Measurements from ENCODE around the gene CHD9. TPM values are rescaled to one million over a fixed set of nuclear protein-coding genes. Genes with fewer than 3 reads are reported as not detected.
A peak's percentile ranks its signal among the peaks of the same experiment; 100 is the strongest.

CHD9 gene
- total and polyA plus RNA-seq, 9 of the 15 experiments (the other 6 are each of a cell fraction or from before 2014, with no cell fraction given): 29.0 to 69.3 (median 40.6) TPM

DNA sequence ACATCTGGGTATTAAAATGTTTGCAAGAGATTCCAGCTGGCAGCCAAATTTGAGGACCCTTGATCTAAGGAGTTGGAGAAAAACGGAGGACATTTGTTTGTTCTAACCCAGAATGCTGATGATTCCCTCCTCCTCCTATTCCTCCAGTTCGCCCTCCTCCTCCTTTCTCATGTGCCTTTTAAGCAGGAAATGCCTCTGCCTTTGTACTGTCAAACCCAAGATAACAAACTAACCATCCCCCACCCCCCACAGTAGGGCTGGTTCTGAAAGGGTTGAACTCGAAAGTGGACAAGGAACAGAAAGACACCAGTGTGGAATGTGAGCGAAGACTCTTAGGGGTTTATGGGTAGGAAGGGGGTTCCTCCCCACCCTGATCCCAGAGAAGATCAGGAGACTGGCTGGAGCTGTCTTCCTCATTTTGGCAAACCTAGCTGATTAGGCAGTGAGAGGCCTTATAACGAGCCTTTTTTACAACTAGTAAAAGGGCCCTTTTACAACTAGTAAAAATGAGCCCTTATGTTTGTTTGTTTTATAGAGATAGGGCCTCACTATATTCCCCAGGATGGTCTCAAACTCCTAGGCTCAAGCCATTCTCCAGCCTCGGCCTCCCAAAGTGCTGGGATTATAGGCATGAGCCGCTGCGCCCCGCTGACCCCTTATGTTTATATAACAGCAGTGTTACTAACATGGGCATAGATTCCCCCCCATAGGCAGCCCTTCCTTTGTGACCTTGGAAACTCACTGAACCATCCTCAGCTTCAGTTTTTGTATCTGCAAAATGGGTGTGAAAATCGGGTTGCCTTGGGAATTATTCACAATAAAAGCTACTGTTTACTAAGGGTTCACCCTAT lies 975 bp downstream of the CHD9 start (continued):
- peak; percentile 82 for TF ChIP-seq TBP (optimal IDR thresholded peaks at IDR 0.05; ENCODE audit: low read depth, low read length)
- no peak for TF ChIP-seq DNMT1 (IDR thresholded peaks at IDR 0.05)
- TF ChIP-seq, protein P1, sequence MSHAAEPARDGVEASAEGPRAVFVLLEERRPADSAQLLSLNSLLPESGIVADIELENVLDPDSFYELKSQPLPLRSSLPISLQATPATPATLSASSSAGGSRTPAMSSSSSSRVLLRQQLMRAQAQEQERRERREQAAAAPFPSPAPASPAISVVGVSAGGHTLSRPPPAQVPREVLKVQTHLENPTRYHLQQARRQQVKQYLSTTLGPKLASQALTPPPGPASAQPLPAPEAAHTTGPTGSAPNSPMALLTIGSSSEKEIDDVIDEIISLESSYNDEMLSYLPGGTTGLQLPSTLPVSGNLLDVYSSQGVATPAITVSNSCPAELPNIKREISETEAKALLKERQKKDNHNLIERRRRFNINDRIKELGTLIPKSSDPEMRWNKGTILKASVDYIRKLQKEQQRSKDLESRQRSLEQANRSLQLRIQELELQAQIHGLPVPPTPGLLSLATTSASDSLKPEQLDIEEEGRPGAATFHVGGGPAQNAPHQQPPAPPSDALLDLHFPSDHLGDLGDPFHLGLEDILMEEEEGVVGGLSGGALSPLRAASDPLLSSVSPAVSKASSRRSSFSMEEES (CRISPR knock-in tag; IDR thresholded peaks at IDR 0.05): no peak
- TF ChIP-seq RNF2 (IDR thresholded peaks at IDR 0.05): peak; percentile 64; the same call in 1 of the 2 replicates
- TF ChIP-seq SMAD4 (CRISPR knock-in tag; conservative IDR thresholded peaks at IDR 0.05): 0 out of 2 replicates have a peak, but pooled peaks have one; percentile 8
- TF ChIP-seq NCOR1 (IDR thresholded peaks at IDR 0.05): peak; percentile 66
- 0 out of 2 replicates have a peak, but pooled peaks have one; percentile 29 for TF ChIP-seq GATA2 (CRISPR knock-in tag; IDR thresholded peaks at IDR 0.05)
- TF ChIP-seq HNRNPH1 (optimal IDR thresholded peaks at IDR 0.05; ENCODE audit: low read depth, low read length): no peak
- no peak for TF ChIP-seq U2AF2 (optimal IDR thresholded peaks at IDR 0.05; ENCODE audit: low read depth, low read length)
- TF ChIP-seq, protein P2, sequence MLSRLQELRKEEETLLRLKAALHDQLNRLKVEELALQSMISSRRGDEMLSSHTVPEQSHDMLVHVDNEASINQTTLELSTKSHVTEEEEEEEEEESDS (CRISPR knock-in tag; IDR thresholded peaks at IDR 0.05): no peak
- TF ChIP-seq MAZ (CRISPR knock-in tag; conservative IDR thresholded peaks at IDR 0.05 in 1 of 2, IDR thresholded peaks at IDR 0.05 in 1 of 2): peak; percentile 9 to 26; a peak in 2 of 4 replicates
- no peak for TF ChIP-seq ZNF224 (CRISPR knock-in tag; IDR thresholded peaks at IDR 0.05)
- TF ChIP-seq HDAC3 (IDR thresholded peaks at IDR 0.05; ENCODE audit: borderline replicate concordance, partially characterized antibody): peak; percentile 25
- peak; percentile 27; the same call in 1 of the 2 replicates for TF ChIP-seq SUPT5H (IDR thresholded peaks at IDR 0.05)
- TF ChIP-seq COPS2 (conservative IDR thresholded peaks at IDR 0.05): no peak
- TF ChIP-seq BCOR (IDR thresholded peaks at IDR 0.05): no peak; the same call in none of the 2 replicates
- TF ChIP-seq POLR2G (IDR thresholded peaks at IDR 0.05; ENCODE audit: low read depth, low read length): no peak
- peak; percentile 66; the same call in 1 of the 2 replicates for TF ChIP-seq GATAD2B (IDR thresholded peaks at IDR 0.05; ENCODE audit: borderline replicate concordance)
- peak in 1 of 2 experiments; percentile 80; a peak in 2 of 4 replicates for TF ChIP-seq RCOR1 (IDR thresholded peaks at IDR 0.05; ENCODE audit: borderline replicate concordance in 1 of 2, low read depth in 2 of 2, low read length in 2 of 2)
- peak; percentile 7; the same call in 1 of the 2 replicates for TF ChIP-seq NFIC (IDR thresholded peaks at IDR 0.05)
- TF ChIP-seq, protein P3, sequence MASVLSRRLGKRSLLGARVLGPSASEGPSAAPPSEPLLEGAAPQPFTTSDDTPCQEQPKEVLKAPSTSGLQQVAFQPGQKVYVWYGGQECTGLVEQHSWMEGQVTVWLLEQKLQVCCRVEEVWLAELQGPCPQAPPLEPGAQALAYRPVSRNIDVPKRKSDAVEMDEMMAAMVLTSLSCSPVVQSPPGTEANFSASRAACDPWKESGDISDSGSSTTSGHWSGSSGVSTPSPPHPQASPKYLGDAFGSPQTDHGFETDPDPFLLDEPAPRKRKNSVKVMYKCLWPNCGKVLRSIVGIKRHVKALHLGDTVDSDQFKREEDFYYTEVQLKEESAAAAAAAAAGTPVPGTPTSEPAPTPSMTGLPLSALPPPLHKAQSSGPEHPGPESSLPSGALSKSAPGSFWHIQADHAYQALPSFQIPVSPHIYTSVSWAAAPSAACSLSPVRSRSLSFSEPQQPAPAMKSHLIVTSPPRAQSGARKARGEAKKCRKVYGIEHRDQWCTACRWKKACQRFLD (CRISPR knock-in tag; IDR thresholded peaks at IDR 0.05): no peak
- TF ChIP-seq, protein P4, sequence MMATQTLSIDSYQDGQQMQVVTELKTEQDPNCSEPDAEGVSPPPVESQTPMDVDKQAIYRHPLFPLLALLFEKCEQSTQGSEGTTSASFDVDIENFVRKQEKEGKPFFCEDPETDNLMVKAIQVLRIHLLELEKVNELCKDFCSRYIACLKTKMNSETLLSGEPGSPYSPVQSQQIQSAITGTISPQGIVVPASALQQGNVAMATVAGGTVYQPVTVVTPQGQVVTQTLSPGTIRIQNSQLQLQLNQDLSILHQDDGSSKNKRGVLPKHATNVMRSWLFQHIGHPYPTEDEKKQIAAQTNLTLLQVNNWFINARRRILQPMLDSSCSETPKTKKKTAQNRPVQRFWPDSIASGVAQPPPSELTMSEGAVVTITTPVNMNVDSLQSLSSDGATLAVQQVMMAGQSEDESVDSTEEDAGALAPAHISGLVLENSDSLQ (IDR thresholded peaks at IDR 0.05): peak; percentile 27; the same call in 1 of the 2 replicates
- no peak for TF ChIP-seq ZNF780A (CRISPR knock-in tag; IDR thresholded peaks at IDR 0.05)
- TF ChIP-seq ZNF79 (CRISPR knock-in tag; IDR thresholded peaks at IDR 0.05; ENCODE audit: low read depth): no peak
- TF ChIP-seq ZBTB1 (CRISPR knock-in tag; IDR thresholded peaks at IDR 0.05; ENCODE audit: borderline replicate concordance, low read depth): no peak
- TF ChIP-seq HDAC2 (IDR thresholded peaks at IDR 0.05): peak; percentile 56; the same call in 1 of the 2 replicates
